ENCODE measurements around the gene GDF11.

GDF11 gene

GRCh38 chr12:55715169-55715764 is 27.7 kb upstream of the GDF11 start:
- peak overlapping the region; percentile 80 for H3K4me3 ChIP-seq (ENCODE audit: control insufficient read depth, low read depth, low read length)
- no peak for DNase-seq (ENCODE audit: low read depth)
- no peak for TF ChIP-seq CTCF (IDR thresholded peaks at IDR 0.05; ENCODE audit: control insufficient read depth, insufficient read depth, low read depth, low read length, missing control alignments)

- peak within 1 kb of the TSS; percentile 80 for H3K4me3 ChIP-seq (ENCODE audit: control insufficient read depth, low read depth, low read length)
- TF ChIP-seq CTCF (IDR thresholded peaks at IDR 0.05; ENCODE audit: control insufficient read depth, insufficient read depth, low read depth, low read length, missing control alignments): no peak
- peak; percentile 63 for DNase-seq (ENCODE audit: low read depth)
Measured at GRCh38 chr12:55715833-55716581, 26.9 kb upstream of the GDF11 start, which contains the start of gene BLOC1S1. TSS of gene BLOC1S1 (plus strand) at chr12:55716046. CDS start at chr12:55716052, 6 bp downstream.

DNA sequence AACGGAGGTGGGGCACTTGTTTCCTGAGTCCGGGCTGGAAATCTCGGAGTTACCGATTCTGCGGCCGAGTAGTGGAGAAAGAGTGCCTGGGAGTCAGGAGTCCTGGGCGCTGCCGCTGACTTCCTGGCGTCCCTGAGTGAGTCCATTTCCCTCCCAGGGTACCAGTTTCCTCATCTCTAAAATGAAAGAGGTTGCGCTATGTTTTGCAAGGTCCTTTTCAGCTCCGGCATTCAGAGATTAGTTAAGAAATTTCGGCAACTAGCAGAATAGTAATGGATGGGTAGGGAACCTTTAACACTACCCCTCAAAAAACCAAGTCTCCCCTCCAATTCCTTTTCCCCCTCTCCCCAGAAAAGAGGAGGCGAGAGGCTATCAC is 26.4 kb upstream of the GDF11 start:
- DNase-seq (ENCODE audit: low read depth): no peak
- H3K4me3 ChIP-seq (ENCODE audit: control insufficient read depth, low read depth, low read length): peak overlapping the region; percentile 80
- no peak for TF ChIP-seq CTCF (IDR thresholded peaks at IDR 0.05; ENCODE audit: control insufficient read depth, insufficient read depth, low read depth, low read length, missing control alignments)

DNA sequence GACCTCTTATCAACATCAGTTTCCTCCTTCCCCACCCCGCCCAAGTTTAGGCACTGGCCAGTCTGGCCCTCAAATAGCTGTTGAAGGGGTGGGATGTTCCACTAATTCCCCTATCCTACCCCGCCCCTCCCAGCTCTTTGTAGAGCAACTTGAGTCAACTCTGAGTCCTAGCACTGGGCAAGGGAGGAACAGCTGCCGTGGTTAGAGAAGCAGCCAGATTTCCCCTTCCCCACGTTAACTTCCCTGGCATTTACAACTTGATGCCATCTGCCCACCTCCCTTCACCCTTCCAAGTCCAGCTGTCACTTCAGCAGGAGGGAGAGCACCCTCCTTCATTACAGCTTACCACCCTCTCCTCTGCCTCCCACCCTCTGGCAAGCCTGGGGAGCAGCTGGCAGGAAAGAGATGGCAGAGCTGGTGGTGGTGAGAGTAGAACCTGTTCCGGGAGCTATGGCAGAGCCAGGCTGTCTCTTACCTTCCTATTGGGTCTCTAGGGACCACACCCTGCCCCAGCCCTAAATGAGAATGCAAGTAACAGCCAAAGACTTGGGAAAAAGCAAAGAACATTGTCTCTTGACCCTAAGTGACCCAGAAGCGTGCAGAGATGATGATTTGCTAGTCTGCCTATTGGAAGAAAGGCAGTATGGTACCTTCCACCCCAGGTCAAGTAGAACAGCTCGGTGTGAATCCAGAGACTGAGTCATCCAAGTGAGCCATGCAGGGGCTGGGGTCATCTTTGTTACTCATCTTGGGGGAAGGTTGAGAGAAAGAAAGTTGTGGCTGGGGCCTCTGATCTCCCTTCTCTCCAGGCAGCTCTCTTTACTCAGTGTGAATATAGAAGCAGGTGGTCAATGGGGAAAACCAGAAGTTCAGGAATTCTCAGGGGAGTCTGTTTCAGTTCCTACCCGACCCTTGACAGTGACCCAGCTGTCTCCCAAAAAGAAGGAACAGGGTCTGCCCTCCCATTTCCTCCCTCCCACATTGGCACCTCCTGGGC is 25.6 kb upstream of the GDF11 start:
- peak overlapping the region; percentile 80 for H3K4me3 ChIP-seq (ENCODE audit: control insufficient read depth, low read depth, low read length)
- DNase-seq (ENCODE audit: low read depth): no peak
- no peak for TF ChIP-seq CTCF (IDR thresholded peaks at IDR 0.05; ENCODE audit: control insufficient read depth, insufficient read depth, low read depth, low read length, missing control alignments)

GRCh38 chr12:55718015-55718414 is 24.9 kb upstream of the GDF11 start:
- H3K4me3 ChIP-seq (ENCODE audit: control insufficient read depth, low read depth, low read length): no peak overlapping the region
- TF ChIP-seq CTCF (IDR thresholded peaks at IDR 0.05; ENCODE audit: control insufficient read depth, insufficient read depth, low read depth, low read length, missing control alignments): no peak
- no peak for DNase-seq (ENCODE audit: low read depth)

- no peak overlapping the region for H3K4me3 ChIP-seq (ENCODE audit: control insufficient read depth, low read depth, low read length)
Measured at GRCh38 chr12:55718624-55719275, 24.2 kb upstream of the GDF11 start.

More at GRCh38 chr12:55718624-55719275, 24.2 kb upstream of the GDF11 start:
- no peak for TF ChIP-seq CTCF (IDR thresholded peaks at IDR 0.05; ENCODE audit: control insufficient read depth, insufficient read depth, low read depth, low read length, missing control alignments)
- DNase-seq (ENCODE audit: low read depth): no peak
